HG03159 (cell line): ENCODE results near the gene RAB22A.
"Not testable (repeated sequence)": the region's sequence is repeated elsewhere in the genome, so short reads cannot be mapped to it uniquely, and the experiment has no call there.

Source experiments
- ATAC-seq: cut with Tn5 transposase; IDR thresholded peaks from one replicate; pipeline ENCODE4 v1.9.1; 2021; ENCODE audit warnings: mild to moderate bottlenecking, moderate library complexity; ENCODE audit not compliant: unreplicated experiment

Gene RAB22A

GRCh38 chr20:58407966-58408557 lies 98.5 kb downstream of the RAB22A start:
- no peak for ATAC-seq

DNA sequence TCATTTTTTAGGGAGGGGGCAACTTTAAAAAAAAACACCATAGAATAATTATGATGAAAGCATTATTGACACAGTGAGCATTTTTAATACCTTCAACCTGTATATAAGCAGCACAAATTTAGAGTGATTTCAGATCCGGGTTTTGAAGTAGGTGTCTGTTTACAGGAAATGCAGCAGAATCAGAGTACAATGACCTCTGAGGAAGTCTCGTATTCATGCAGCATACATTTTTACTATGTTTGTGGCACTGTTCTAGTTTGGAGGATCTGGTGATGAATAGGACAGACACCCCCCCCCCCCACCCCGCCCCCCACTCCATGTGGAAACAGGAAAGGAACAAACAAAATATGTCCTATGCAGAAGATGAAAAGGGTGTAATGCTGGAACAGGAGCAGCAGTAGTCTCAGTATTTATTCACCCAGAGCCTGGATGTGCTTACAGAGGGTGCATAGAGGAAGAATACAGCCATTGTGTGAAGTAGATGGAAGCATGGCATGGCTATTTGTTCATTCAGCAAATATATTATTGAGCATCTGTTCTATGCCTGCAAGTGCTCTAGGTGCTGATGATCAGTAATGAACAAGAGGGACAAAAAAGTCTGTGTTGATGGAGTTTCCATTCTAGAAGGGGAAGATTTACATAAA lies 99.2 kb downstream of the RAB22A start:
- ATAC-seq: no peak

- not testable (repeated sequence) for ATAC-seq
Measured at GRCh38 chr20:58414216-58414615, 104.7 kb downstream of the RAB22A start.

DNA sequence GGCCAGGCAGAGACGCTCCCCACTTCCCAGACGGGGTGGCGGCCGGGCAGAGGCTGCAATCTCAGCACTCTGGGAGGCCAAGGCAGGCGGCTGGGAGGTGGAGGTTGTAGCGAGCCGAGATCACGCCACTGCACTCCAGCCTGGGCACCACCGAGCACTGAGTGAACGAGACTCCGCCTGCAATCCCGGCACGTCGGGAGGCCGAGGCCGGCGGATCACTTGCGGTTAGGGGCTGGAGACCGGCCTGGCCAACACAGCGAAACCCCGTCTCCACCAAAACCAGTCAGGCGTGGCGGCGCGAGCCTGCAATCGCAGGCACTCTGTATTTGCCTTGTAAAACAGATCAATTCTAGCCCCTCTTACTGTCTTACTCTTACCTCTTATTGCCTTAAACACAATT lies 105.3 kb downstream of the RAB22A start:
- not testable (repeated sequence) for ATAC-seq

- no peak for ATAC-seq
Measured at GRCh38 chr20:58416057-58416456, 106.5 kb downstream of the RAB22A start.

GRCh38 chr20:58416835-58417234 lies 107.3 kb downstream of the RAB22A start:
- ATAC-seq: no peak
